Endodermal cell (in vitro differentiated cells): ENCODE results near the gene MLXIP. TPM values are rescaled to one million over a fixed set of nuclear protein-coding genes. Genes with fewer than 3 reads are reported as not detected.
"Not testable (repeated sequence)": the region's sequence is repeated elsewhere in the genome, so short reads cannot be mapped to it uniquely, and the experiment has no call there.

Experiments
- DNase-seq: peaks from one replicate; pipeline ENCODE4 v3.0.0-alpha.2; 2017
- H3K27ac ChIP-seq: 2 replicates; pipeline ENCODE4 v1.5.1; 2013; ENCODE audit warnings: mild to moderate bottlenecking, low read depth, low read length, moderate library complexity
- H3K27me3 ChIP-seq: 2 replicates; pipeline ENCODE4 v1.6.1; 2013; ENCODE audit warnings: mild to moderate bottlenecking, low read length, moderate library complexity; ENCODE audit not compliant: insufficient read depth, control insufficient read depth, poor library complexity, severe bottlenecking
- H3K36me3 ChIP-seq: 2 replicates; pipeline ENCODE4 v1.7.0; 2013; ENCODE audit warnings: mild to moderate bottlenecking, low read length, moderate library complexity; ENCODE audit not compliant: control insufficient read depth, insufficient read depth
- H3K4me1 ChIP-seq: one replicate; pipeline ENCODE4 v1.7.0; 2013; ENCODE audit warnings: low read length; ENCODE audit not compliant: control insufficient read depth, insufficient read depth
- H3K4me3 ChIP-seq: 2 replicates; pipeline ENCODE4 v1.5.1; 2013; ENCODE audit warnings: mild to moderate bottlenecking, low read length, moderate library complexity
- H3K9ac ChIP-seq: 2 replicates; pipeline ENCODE4 v1.6.1; 2013; ENCODE audit warnings: mild to moderate bottlenecking, low read length, moderate library complexity; ENCODE audit not compliant: poor library complexity, severe bottlenecking; ENCODE audit errors: extremely low read depth
- H3K9me3 ChIP-seq: 2 replicates; pipeline ENCODE4 v1.6.1; 2013; ENCODE audit warnings: mild to moderate bottlenecking, low read length, moderate library complexity; ENCODE audit not compliant: control insufficient read depth
- H3K27ac Mint-ChIP-seq: 2 replicates; pipeline ENCODE4 v1.8.0; 2020; ENCODE audit warnings: mixed read lengths
- H3K27me3 Mint-ChIP-seq: 2 replicates; pipeline ENCODE4 v1.8.0; 2021; ENCODE audit warnings: mild to moderate bottlenecking, mixed read lengths; ENCODE audit not compliant: insufficient read depth
- H3K36me3 Mint-ChIP-seq: 2 replicates; pipeline ENCODE4 v1.8.0; 2020; ENCODE audit warnings: low read depth, mixed read lengths
- H3K4me1 Mint-ChIP-seq: 2 replicates; pipeline ENCODE4 v1.8.0; 2020; ENCODE audit warnings: mixed read lengths
- H3K4me3 Mint-ChIP-seq: 2 replicates; pipeline ENCODE4 v1.8.0; 2020; ENCODE audit warnings: mild to moderate bottlenecking, moderate library complexity, mixed read lengths
- H3K9me3 Mint-ChIP-seq: 2 replicates; pipeline ENCODE4 v1.8.0; 2020; ENCODE audit warnings: mild to moderate bottlenecking, mixed read lengths
- CTCF ChIP-seq: fragments of 200-600 bp; sonication (generic); conservative IDR thresholded peaks from 2 replicates; pipeline ENCODE4 v1.5.0; 2021; ENCODE audit warnings: antibody characterized with exemption, mild to moderate bottlenecking
- WGBS, 2 experiments: methylation state at CpG; one replicate each; pipeline versions ENCODE4 v1.1.5 to v1.1.7; 2013; ENCODE audit warnings: missing lambda C conversion rate in 2 of 2, mixed read lengths in 1 of 2; ENCODE audit not compliant: insufficient coverage in 1 of 2, insufficient read length in 1 of 2; 5-methylcytosine and 5-hydroxymethylcytosine counted together
- total RNA-seq, 2 donors: library from RNA; stranded (reverse); fragmentation: NEBNext Ultra II Directional in 1 of 2; extraction: Animal tissue kit (Norgen Biotek cat#: 25700) in 1 of 2; gene quantifications; 2 replicates in 1 of 2; 3 replicates in 1 of 2; pipeline ENCODE4 v1.2.1, GENCODE V29; 2021

MLXIP gene
- total RNA-seq, 2 donors from 2014 or later: 27.4 to 32.2 TPM

- Histone ChIP-seq H3K4me3 (no peak overlapping the region), H3K27me3 (no peaks in the 10 kb centered on the region), H3K36me3 (no peaks in the 10 kb centered on the region), H3K4me1 (no peaks in the 10 kb centered on the region), H3K9ac (no peak overlapping the region), H3K9me3 (no peaks in the 10 kb centered on the region), H3K27ac (no peak overlapping the region)
- Mint-ChIP-seq H3K27me3 (no peaks in the 10 kb centered on the region), H3K27ac (no peak overlapping the region), H3K4me3 (no peak overlapping the region), H3K4me1 (peaks cover 4% of the 10 kb centered on the region), H3K9me3 (no peaks in the 10 kb centered on the region), H3K36me3 (no peaks in the 10 kb centered on the region)
- WGBS, 2 experiments: 95 to 100% methylated on average over 8 of the region's 8 CpGs
- no peak for DNase-seq
- TF ChIP-seq CTCF: no peak
These were observed 39.4 kb downstream of the MLXIP start for GRCh38 chr12:122117979-122118378.

GRCh38 chr12:122121341-122121740, 42.8 kb downstream of the MLXIP start:
- H3K9me3 Mint-ChIP-seq, H3K4me1 Mint-ChIP-seq, H3K36me3 Mint-ChIP-seq, H3K9me3 ChIP-seq, H3K4me3 Mint-ChIP-seq, H3K4me1 ChIP-seq, H3K9ac ChIP-seq, DNase-seq, H3K27me3 ChIP-seq, H3K27ac ChIP-seq, H3K27ac Mint-ChIP-seq, H3K4me3 ChIP-seq, H3K36me3 ChIP-seq, H3K27me3 Mint-ChIP-seq: not testable (repeated sequence)
- WGBS, 2 experiments: 87 to 90% methylated on average over 10 to 11 of the region's 11 CpGs

GRCh38 chr12:122121745-122122144, 43.2 kb downstream of the MLXIP start:
- Histone ChIP-seq H3K4me3 (no peak overlapping the region), H3K9ac (no peak overlapping the region), H3K4me1 (no peaks in the 10 kb centered on the region), H3K27ac (no peak overlapping the region), H3K9me3 (no peaks in the 10 kb centered on the region), H3K36me3 (no peaks in the 10 kb centered on the region), H3K27me3 (no peaks in the 10 kb centered on the region)
- Mint-ChIP-seq H3K36me3 (no peaks in the 10 kb centered on the region), H3K27ac (peak overlapping the region; percentile 61), H3K4me1 (peaks cover 6% of the 10 kb centered on the region), H3K9me3 (no peaks in the 10 kb centered on the region), H3K4me3 (no peak overlapping the region), H3K27me3 (no peaks in the 10 kb centered on the region)
- WGBS, 2 experiments: 90 to 96% methylated on average over 4 to 6 of the region's 6 CpGs
- no peak for TF ChIP-seq CTCF
- peak; percentile 52 for DNase-seq
